Right lobe of liver (tissue), 4 donors: ENCODE results near the gene EPB41L1.

Experiments used
- CTCF ChIP-seq, 4 donors: fragments of 200-600 bp in 3 of 4; fragments of 450-650 bp in 1 of 4; IDR thresholded peaks; one replicate each; pipeline versions ENCODE4 v1.5.1 to v1.8.0; 2016 to 2022; ENCODE audit warnings: antibody characterized with exemption in 4 of 4, mild to moderate bottlenecking in 2 of 4
- POLR2A ChIP-seq: fragments of 450-650 bp; IDR thresholded peaks from one replicate; pipeline ENCODE4 v1.6.1; 2017; ENCODE audit warnings: antibody characterized with exemption, mild to moderate bottlenecking
- donor health status: DM: no; HTN: no; CAD: no.
- donor health status: DM: no; HTN: no; CAD: no.
- donor health status: DM: no; HTN: yes; CAD: no.

- TF ChIP-seq POLR2A (no peak), CTCF (IDR thresholded peaks at IDR 0.05) (no peak)
Observed at GRCh38 chr20:36208257-36208656, 53.7 kb downstream of the EPB41L1 start.
